LNCAP (cell line): Measurements from ENCODE around the gene TRABD.

ENCODE experiments used
- TF ChIP-seq, protein P1 (sequence below): fragments of 450-650 bp; IDR thresholded peaks from 2 replicates; pipeline ENCODE4 v1.5.1; 2017; ENCODE audit warnings: mild to moderate bottlenecking

Gene TRABD

GRCh38 chr22:50199251-50199721, 13.6 kb downstream of the TRABD start:
- TF ChIP-seq, protein P1, sequence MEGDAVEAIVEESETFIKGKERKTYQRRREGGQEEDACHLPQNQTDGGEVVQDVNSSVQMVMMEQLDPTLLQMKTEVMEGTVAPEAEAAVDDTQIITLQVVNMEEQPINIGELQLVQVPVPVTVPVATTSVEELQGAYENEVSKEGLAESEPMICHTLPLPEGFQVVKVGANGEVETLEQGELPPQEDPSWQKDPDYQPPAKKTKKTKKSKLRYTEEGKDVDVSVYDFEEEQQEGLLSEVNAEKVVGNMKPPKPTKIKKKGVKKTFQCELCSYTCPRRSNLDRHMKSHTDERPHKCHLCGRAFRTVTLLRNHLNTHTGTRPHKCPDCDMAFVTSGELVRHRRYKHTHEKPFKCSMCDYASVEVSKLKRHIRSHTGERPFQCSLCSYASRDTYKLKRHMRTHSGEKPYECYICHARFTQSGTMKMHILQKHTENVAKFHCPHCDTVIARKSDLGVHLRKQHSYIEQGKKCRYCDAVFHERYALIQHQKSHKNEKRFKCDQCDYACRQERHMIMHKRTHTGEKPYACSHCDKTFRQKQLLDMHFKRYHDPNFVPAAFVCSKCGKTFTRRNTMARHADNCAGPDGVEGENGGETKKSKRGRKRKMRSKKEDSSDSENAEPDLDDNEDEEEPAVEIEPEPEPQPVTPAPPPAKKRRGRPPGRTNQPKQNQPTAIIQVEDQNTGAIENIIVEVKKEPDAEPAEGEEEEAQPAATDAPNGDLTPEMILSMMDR, result no peak

GRCh38 chr22:50199829-50200460, 14.2 kb downstream of the TRABD start:
- TF ChIP-seq, protein P1, result no peak

DNA sequence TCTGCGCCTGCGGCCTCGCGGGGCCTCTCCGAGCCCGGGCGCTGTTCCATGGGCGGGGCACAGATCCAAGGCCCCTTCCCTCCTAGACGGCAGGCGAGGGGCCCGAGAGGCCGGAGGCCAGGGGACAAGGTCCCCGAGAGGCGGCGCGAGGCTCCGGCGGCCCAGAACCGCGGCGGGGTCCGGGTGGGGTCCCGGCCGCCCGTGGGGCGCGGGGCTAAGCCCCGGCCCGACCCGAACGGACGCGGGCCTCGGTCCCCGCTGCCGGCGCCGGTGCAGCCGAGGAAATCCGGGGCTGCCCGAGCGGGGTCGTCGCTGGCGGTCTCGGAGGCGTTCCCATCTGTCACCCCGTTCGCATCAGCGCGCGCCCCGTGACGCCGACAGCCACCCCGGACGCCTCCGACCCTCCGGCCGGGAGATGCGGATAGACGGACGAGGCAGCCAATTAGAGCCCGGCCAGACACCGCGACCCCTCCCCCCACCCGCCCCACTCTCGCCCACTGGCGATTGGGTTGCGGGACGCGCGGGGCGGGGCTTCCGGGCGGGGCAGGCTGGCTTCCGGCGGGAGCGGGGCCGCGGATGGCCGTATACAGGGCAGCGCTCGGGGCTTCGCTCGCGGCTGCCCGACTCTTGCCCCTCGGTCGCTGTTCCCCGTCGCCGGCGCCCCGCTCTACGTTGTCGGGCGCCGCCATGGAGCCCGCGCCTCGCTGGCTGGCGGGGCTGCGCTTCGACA, 14.9 kb downstream of the TRABD start, which contains the start of gene SELENOO:
Gene SELENOO, plus strand, starts transcription at position 551 of the 730 bp plus-strand sequence. Its CDS starts 26 bp downstream, at position 577.
- TF ChIP-seq, protein P1, result no peak

DNA sequence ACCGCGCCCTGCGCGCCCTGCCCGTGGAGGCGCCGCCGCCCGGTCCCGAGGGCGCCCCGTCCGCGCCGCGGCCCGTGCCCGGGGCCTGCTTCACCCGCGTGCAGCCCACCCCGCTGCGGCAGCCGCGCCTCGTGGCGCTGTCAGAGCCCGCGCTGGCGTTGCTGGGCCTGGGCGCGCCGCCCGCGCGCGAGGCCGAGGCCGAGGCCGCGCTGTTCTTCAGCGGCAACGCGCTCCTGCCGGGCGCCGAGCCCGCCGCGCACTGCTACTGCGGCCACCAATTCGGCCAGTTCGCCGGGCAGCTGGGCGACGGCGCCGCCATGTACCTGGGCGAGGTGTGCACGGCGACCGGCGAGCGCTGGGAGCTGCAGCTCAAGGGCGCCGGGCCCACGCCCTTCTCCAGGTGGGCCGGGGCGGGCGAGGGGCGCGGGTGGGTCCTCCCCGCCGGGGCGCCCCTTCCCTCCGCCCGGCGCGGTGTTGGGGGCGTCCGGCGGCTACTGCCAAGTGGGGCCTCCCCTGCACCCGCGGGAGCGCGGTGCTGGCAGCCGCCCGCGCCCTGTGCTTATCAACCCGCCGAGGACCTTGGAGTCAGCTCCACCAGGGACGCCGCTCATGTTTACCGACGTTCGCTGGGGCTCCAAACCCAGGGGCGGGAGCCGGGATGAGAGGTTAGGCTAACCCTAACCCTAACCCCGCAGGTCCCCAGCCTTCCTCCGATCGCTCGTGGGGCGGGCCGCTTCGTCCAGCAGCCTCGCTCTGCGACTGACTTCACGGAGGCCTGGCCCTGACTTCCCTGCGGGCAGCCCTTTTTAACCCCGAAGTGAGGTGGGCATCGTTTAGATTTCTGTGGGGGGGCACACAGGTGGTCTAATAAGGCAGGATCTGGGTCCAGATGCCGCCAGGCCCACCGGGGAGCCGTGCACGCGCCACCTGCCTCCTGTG, 15.7 kb downstream of the TRABD start:
- TF ChIP-seq, protein P1, result no peak

GRCh38 chr22:50202130-50202666, 16.5 kb downstream of the TRABD start:
- TF ChIP-seq, protein P1, result no peak

DNA sequence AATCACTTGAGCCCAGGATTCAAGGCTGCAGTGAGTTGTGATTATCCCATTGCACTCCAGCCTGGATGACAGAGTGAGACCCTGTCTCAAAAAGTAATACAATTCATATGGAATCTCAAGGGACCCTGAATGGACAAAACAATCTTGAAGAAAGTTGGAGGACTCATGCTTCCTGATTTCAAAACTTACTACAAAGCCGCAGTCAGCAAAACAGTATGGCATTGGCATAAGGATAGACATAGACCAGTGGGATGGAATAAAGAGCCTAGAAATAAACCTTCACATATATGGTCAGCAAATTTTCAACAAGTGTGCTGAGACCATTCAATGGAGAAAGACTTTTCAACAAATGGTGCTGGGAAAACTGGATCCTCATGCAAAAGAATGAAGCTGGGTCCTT, 17.6 kb downstream of the TRABD start:
- TF ChIP-seq, protein P1, result no peak

DNA sequence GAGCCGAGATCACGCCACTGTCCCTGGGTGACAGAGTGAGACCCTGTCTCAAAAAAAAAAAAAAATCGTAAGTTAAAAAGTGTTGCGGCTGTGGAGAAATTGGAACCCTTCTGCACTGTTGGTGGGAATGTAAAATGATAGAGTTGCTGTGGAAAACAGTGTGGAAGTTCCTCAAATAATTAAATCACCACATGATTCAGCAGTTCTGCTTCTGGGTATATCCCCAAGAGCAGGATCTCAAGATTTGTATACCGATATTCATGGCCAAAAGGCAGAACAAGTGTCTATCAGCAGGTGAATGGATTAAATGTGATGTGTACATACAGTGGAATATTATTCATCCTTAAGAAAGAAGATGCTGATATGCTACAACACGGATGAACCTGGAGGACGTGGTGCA, 18.9 kb downstream of the TRABD start:
- TF ChIP-seq, protein P1, result no peak
